Measurements from ENCODE around the gene PHC2. TPM values are rescaled to one million over a fixed set of nuclear protein-coding genes. Genes with fewer than 3 reads are reported as not detected.

The PHC2 gene
- total RNA-seq, 1 experiment from 2014 or later: 9.4 TPM

DNA sequence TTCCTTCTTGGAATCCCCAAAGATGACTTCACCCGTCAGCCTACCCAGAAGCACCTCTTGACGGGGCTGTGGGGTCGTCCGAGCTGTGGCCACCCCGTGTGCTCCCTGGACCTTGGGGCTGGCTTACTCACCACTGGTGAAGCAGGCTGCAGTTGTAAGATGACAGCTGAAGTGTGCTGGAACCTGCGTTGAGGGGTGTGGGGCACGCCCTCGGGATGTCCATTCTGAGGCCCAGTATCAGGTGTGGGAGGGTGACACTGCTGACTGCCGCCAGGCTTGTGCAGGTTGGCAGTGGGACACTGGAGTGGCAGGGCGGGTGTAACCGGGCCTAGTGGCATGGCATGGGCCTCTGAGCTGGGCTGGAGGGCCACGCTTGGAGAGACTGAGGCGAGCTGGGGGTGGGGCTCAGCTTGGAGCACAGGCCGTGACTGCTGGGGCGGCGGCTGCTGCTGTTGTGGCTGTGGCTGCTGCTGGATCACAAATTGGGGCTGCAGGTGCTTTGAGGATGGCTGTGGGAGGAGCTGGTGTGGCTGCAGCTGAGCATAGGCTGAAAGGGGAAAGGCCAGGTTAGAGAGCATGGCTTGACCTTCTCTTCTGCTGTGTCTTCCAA, 76.1 kb downstream of the PHC2 start:
- peaks cover 10 to 16% of the 10 kb centered on the region in 2 experiments for H3K4me1 Mint-ChIP-seq

More for the DNA sequence above, 76.1 kb downstream of the PHC2 start:
- Histone ChIP-seq H2BK15ac (ENCODE audit: low read depth, low read length) (no peak overlapping the region), H4K20me1 (ENCODE audit: control insufficient read depth, insufficient read depth, insufficient read length) (no peaks in the 10 kb centered on the region), H4K91ac (ENCODE audit: insufficient read length, low read depth, low read length) (no peak overlapping the region), H2BK12ac (ENCODE audit: insufficient read length, low read depth, low read length) (no peak overlapping the region), H2AK5ac (ENCODE audit: insufficient read length, low read length) (no peak overlapping the region), H3K14ac (ENCODE audit: insufficient read depth, low read length) (no peak overlapping the region; the same call in 1 of the 2 replicates), H2AFZ (ENCODE audit: low read length) (no peak overlapping the region), H4K5ac (ENCODE audit: insufficient read length, low read depth, low read length) (no peak overlapping the region), H2BK5ac (ENCODE audit: insufficient read length, low read length) (no peak overlapping the region), H3K9me3 (ENCODE audit: control insufficient read depth, low read depth, low read length) (no peaks in the 10 kb centered on the region), H3K27me3 (ENCODE audit: insufficient read depth, low read length) (peaks cover 34% of the 10 kb centered on the region), H4K8ac (replicated peaks; ENCODE audit: insufficient read length, low read depth, low read length) (no peak overlapping the region), H3K4me1 (ENCODE audit: insufficient read depth, low read length) (no peaks in the 10 kb centered on the region; the same call in 1 of the 2 replicates), H3T11ph (ENCODE audit: low read length) (no peak overlapping the region), H3K27ac (ENCODE audit: insufficient read length, low read depth, low read length) (no peak overlapping the region), H3K79me1 (ENCODE audit: insufficient read depth, low read depth, low read length, poor library complexity, severe bottlenecking) (no peaks in the 10 kb centered on the region), H3K56ac (ENCODE audit: insufficient read length, low read depth, low read length) (no peak overlapping the region), H3K9ac (ENCODE audit: extremely low read depth, insufficient read length, low read length) (no peak overlapping the region), H3K4me2 (ENCODE audit: insufficient read depth, insufficient read length, low read length) (no peak overlapping the region), H3K23me2 (ENCODE audit: insufficient read length, low read depth, low read length, poor library complexity, severe bottlenecking) (peaks cover 6% of the 10 kb centered on the region), H2BK20ac (ENCODE audit: low read depth, low read length, poor library complexity, severe bottlenecking) (no peak overlapping the region), H3K23ac (ENCODE audit: insufficient read length, low read depth, low read length) (no peak overlapping the region), H3K79me2 (ENCODE audit: insufficient read depth, low read length) (no peaks in the 10 kb centered on the region), H3K4ac (ENCODE audit: low read depth, low read length) (no peak overlapping the region), H2BK120ac (ENCODE audit: low read depth, low read length, poor library complexity, severe bottlenecking) (no peak overlapping the region), H3K18ac (ENCODE audit: insufficient read length, low read depth, low read length) (no peak overlapping the region)
- WGBS (ENCODE audit: extremely low coverage, insufficient read length, low lambda C conversion rate): no CpG with 5 or more reads among the region's 16 CpGs
- H3K27me3 Mint-ChIP-seq (ENCODE audit: low read depth): peaks cover 95% of the 10 kb centered on the region
- H3K4me3 Mint-ChIP-seq: no peak overlapping the region
- peak overlapping the region in 1 of 3 experiments; percentile 84; a peak in 1 of 7 replicates for H3K27ac Mint-ChIP-seq
- TF ChIP-seq, protein P1, sequence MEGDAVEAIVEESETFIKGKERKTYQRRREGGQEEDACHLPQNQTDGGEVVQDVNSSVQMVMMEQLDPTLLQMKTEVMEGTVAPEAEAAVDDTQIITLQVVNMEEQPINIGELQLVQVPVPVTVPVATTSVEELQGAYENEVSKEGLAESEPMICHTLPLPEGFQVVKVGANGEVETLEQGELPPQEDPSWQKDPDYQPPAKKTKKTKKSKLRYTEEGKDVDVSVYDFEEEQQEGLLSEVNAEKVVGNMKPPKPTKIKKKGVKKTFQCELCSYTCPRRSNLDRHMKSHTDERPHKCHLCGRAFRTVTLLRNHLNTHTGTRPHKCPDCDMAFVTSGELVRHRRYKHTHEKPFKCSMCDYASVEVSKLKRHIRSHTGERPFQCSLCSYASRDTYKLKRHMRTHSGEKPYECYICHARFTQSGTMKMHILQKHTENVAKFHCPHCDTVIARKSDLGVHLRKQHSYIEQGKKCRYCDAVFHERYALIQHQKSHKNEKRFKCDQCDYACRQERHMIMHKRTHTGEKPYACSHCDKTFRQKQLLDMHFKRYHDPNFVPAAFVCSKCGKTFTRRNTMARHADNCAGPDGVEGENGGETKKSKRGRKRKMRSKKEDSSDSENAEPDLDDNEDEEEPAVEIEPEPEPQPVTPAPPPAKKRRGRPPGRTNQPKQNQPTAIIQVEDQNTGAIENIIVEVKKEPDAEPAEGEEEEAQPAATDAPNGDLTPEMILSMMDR (conservative IDR thresholded peaks at IDR 0.05): no peak
- no peak for DNase-seq
- peaks cover 0 to 5% (median 0%) of the 10 kb centered on the region in 3 experiments; a peak in 4 of 7 replicates for H3K36me3 Mint-ChIP-seq (ENCODE audit: insufficient read depth in 1 of 3, low read depth in 3 of 3)
- peaks cover 0 to 3% of the 10 kb centered on the region in 2 experiments; a peak in 1 of 5 replicates for H3K9me3 Mint-ChIP-seq

All from H9 (cell line).